HepG2 (cell line): ENCODE results near the gene OR1S1. TPM values are rescaled to one million over a fixed set of nuclear protein-coding genes. Genes with fewer than 3 reads are reported as not detected.

ENCODE experiments used
- CREB1 ChIP-seq, 2 experiments: fragments of 450-650 bp in 1 of 2; IDR thresholded peaks; 2 replicates each; pipeline ENCODE4 v1.6.1; 2016 to 2017; ENCODE audit warnings: control low read depth in 1 of 2, mild to moderate bottlenecking in 1 of 2, missing compliant biosample characterization in 1 of 2, missing genetic modification characterization in 1 of 2
- IKZF4 ChIP-seq: sonication (generic); formaldehyde crosslinking; IDR thresholded peaks from 2 replicates; pipeline ENCODE4 v1.5.1; 2020; ENCODE audit warnings: borderline replicate concordance, mild to moderate bottlenecking, low read depth, missing genetic modification reagents; ENCODE audit errors: not compliant biosample characterization
- JUN ChIP-seq: sonication (generic); formaldehyde crosslinking; IDR thresholded peaks from 2 replicates; pipeline ENCODE4 v1.4.0; 2020; ENCODE audit warnings: mild to moderate bottlenecking, missing genetic modification reagents
- MLLT10 ChIP-seq: sonication (generic); formaldehyde crosslinking; IDR thresholded peaks from 2 replicates; pipeline ENCODE4 v1.4.0; 2020; ENCODE audit warnings: missing genetic modification reagents
- PRPF4 ChIP-seq: fragments of 200-400 bp; formaldehyde crosslinking; IDR thresholded peaks from 2 replicates; pipeline ENCODE4 v1.6.1; 2016; ENCODE audit warnings: low read length, low read depth; ENCODE audit not compliant: poor library complexity, severe bottlenecking
- ZNF17 ChIP-seq: sonication (generic); formaldehyde crosslinking; IDR thresholded peaks from 2 replicates; pipeline ENCODE4 v1.5.0; 2020; ENCODE audit warnings: mild to moderate bottlenecking, missing genetic modification reagents
- polyA plus RNA-seq, 8 experiments: library from polyadenylated mRNA; depleted of rRNA in 3 of 8; stranded (reverse) in 7 of 8; unstranded in 1 of 8; fragments of >200 nt; fragmentation: Illumina TruSeq in 4 of 8; extraction: Trizol in 4 of 8; gene quantifications; 2 replicates each; pipeline versions ENCODE4 v1.2.1 to v1.2.3, GENCODE V29; 2011 to 2016; ENCODE audit warnings: low read depth in 4 of 8, missing spikeins in 1 of 8, mixed read lengths in 1 of 8; ENCODE audit not compliant: insufficient read depth in 1 of 8
- total RNA-seq, 5 experiments: library from RNA; depleted of rRNA; stranded (reverse); fragments of >200 nt; fragmentation: Illumina TruSeq; extraction: Trizol; gene quantifications; 2 replicates each; pipeline ENCODE4 v1.2.3, GENCODE V29; 2016; ENCODE audit warnings: low read depth in 1 of 5
- TF ChIP-seq, protein P1 (sequence below): sonication (generic); formaldehyde crosslinking; IDR thresholded peaks from 2 replicates; pipeline ENCODE4 v1.4.0; 2020; ENCODE audit warnings: missing genetic modification reagents
- TF ChIP-seq, protein P2 (sequence below): sonication (generic); formaldehyde crosslinking; IDR thresholded peaks from 2 replicates; pipeline ENCODE4 v1.4.0; 2020; ENCODE audit warnings: missing genetic modification reagents
- TF ChIP-seq, protein P3 (sequence below), 2 experiments: IDR thresholded peaks; 2 replicates each; pipeline ENCODE4 v1.6.1; 2011 to 2012; ENCODE audit warnings: low read length in 2 of 2, borderline replicate concordance in 1 of 2, low read depth in 1 of 2, mild to moderate bottlenecking in 1 of 2, moderate library complexity in 1 of 2
- TF ChIP-seq, protein P4 (sequence below): sonication (generic); formaldehyde crosslinking; IDR thresholded peaks from 2 replicates; pipeline ENCODE4 v1.8.0; 2022; ENCODE audit warnings: missing genetic modification reagents, mild to moderate bottlenecking, moderate library complexity, borderline replicate concordance
- TF ChIP-seq, protein P5 (sequence below): sonication (generic); formaldehyde crosslinking; IDR thresholded peaks from 2 replicates; pipeline ENCODE4 v1.4.0; 2020; ENCODE audit warnings: missing genetic modification reagents
- TF ChIP-seq, protein P6 (sequence below): sonication (generic); formaldehyde crosslinking; IDR thresholded peaks from 2 replicates; pipeline ENCODE4 v1.4.0; 2020; ENCODE audit warnings: mild to moderate bottlenecking, missing genetic modification reagents, borderline replicate concordance

OR1S1 gene
- total and polyA plus RNA-seq, 2 of the 13 experiments (the other 11 are each of a cell fraction or from before 2014, with no cell fraction given): not detected

DNA sequence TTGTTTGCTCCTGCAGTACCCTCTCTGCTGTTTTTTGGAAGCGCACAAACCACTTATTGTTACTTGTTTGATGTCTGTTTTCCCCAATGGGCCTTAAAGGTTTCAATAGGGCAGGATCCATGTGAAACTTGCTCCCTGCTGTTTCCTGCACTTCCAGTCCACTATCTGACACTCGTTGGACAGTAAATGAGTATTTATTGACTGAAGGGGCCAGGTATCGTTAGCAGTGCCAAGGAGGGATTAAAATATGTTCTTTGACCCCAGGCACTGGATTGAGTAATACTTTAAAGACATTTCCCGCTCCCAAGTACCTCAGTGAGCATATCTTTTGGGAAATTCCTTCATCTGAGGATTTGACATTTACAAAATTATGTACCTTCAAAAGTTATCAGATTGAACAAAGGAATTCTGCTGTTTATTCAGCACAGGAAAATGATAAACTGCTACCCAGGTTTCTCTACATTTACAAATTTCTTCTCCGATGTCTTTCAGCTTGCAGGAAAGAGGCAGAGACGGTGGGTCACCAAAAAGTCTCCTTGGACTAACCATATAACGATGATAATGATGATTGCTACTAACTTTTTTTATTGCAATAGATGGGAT, 46.9 kb upstream of the OR1S1 start (continued):
- TF ChIP-seq, protein P1, sequence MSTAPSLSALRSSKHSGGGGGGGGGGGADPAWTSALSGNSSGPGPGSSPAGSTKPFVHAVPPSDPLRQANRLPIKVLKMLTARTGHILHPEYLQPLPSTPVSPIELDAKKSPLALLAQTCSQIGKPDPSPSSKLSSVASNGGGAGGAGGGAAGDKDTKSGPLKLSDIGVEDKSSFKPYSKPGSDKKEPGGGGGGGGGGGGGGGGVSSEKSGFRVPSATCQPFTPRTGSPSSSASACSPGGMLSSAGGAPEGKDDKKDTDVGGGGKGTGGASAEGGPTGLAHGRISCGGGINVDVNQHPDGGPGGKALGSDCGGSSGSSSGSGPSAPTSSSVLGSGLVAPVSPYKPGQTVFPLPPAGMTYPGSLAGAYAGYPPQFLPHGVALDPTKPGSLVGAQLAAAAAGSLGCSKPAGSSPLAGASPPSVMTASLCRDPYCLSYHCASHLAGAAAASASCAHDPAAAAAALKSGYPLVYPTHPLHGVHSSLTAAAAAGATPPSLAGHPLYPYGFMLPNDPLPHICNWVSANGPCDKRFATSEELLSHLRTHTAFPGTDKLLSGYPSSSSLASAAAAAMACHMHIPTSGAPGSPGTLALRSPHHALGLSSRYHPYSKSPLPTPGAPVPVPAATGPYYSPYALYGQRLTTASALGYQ (CRISPR knock-in tag): peak; percentile 92
- TF ChIP-seq CREB1 (IDR thresholded peaks at IDR 0.05) (no peak), CREB1 (CRISPR knock-in tag; IDR thresholded peaks at IDR 0.05) (peak; percentile 74), IKZF4 (no peak), MLLT10 (no peak), ZNF17 (CRISPR knock-in tag) (no peak), PRPF4 (no peak), JUN (no peak)
- TF ChIP-seq, protein P2, sequence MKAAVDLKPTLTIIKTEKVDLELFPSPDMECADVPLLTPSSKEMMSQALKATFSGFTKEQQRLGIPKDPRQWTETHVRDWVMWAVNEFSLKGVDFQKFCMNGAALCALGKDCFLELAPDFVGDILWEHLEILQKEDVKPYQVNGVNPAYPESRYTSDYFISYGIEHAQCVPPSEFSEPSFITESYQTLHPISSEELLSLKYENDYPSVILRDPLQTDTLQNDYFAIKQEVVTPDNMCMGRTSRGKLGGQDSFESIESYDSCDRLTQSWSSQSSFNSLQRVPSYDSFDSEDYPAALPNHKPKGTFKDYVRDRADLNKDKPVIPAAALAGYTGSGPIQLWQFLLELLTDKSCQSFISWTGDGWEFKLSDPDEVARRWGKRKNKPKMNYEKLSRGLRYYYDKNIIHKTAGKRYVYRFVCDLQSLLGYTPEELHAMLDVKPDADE (CRISPR knock-in tag): no peak
- TF ChIP-seq, protein P3, sequence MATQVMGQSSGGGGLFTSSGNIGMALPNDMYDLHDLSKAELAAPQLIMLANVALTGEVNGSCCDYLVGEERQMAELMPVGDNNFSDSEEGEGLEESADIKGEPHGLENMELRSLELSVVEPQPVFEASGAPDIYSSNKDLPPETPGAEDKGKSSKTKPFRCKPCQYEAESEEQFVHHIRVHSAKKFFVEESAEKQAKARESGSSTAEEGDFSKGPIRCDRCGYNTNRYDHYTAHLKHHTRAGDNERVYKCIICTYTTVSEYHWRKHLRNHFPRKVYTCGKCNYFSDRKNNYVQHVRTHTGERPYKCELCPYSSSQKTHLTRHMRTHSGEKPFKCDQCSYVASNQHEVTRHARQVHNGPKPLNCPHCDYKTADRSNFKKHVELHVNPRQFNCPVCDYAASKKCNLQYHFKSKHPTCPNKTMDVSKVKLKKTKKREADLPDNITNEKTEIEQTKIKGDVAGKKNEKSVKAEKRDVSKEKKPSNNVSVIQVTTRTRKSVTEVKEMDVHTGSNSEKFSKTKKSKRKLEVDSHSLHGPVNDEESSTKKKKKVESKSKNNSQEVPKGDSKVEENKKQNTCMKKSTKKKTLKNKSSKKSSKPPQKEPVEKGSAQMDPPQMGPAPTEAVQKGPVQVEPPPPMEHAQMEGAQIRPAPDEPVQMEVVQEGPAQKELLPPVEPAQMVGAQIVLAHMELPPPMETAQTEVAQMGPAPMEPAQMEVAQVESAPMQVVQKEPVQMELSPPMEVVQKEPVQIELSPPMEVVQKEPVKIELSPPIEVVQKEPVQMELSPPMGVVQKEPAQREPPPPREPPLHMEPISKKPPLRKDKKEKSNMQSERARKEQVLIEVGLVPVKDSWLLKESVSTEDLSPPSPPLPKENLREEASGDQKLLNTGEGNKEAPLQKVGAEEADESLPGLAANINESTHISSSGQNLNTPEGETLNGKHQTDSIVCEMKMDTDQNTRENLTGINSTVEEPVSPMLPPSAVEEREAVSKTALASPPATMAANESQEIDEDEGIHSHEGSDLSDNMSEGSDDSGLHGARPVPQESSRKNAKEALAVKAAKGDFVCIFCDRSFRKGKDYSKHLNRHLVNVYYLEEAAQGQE (IDR thresholded peaks at IDR 0.05; ENCODE audit: borderline replicate concordance in 1 of 2, low read depth in 1 of 2, low read length in 2 of 2): peak in 1 of 2 experiments; percentile 50; a peak in 1 of 4 replicates
- TF ChIP-seq, protein P4, sequence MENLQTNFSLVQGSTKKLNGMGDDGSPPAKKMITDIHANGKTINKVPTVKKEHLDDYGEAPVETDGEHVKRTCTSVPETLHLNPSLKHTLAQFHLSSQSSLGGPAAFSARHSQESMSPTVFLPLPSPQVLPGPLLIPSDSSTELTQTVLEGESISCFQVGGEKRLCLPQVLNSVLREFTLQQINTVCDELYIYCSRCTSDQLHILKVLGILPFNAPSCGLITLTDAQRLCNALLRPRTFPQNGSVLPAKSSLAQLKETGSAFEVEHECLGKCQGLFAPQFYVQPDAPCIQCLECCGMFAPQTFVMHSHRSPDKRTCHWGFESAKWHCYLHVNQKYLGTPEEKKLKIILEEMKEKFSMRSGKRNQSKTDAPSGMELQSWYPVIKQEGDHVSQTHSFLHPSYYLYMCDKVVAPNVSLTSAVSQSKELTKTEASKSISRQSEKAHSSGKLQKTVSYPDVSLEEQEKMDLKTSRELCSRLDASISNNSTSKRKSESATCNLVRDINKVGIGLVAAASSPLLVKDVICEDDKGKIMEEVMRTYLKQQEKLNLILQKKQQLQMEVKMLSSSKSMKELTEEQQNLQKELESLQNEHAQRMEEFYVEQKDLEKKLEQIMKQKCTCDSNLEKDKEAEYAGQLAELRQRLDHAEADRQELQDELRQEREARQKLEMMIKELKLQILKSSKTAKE: peak; percentile 67; the same call in 1 of the 2 replicates
- TF ChIP-seq, protein P5, sequence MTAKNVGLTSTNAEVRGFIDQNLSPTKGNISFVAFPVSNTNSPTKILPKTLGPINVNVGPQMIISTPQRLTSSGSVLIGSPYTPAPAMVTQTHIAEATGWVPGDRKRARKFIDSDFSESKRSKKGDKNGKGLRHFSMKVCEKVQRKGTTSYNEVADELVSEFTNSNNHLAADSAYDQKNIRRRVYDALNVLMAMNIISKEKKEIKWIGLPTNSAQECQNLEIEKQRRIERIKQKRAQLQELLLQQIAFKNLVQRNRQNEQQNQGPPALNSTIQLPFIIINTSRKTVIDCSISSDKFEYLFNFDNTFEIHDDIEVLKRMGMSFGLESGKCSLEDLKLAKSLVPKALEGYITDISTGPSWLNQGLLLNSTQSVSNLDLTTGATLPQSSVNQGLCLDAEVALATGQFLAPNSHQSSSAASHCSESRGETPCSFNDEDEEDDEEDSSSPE: peak; percentile 78
- TF ChIP-seq, protein P6, sequence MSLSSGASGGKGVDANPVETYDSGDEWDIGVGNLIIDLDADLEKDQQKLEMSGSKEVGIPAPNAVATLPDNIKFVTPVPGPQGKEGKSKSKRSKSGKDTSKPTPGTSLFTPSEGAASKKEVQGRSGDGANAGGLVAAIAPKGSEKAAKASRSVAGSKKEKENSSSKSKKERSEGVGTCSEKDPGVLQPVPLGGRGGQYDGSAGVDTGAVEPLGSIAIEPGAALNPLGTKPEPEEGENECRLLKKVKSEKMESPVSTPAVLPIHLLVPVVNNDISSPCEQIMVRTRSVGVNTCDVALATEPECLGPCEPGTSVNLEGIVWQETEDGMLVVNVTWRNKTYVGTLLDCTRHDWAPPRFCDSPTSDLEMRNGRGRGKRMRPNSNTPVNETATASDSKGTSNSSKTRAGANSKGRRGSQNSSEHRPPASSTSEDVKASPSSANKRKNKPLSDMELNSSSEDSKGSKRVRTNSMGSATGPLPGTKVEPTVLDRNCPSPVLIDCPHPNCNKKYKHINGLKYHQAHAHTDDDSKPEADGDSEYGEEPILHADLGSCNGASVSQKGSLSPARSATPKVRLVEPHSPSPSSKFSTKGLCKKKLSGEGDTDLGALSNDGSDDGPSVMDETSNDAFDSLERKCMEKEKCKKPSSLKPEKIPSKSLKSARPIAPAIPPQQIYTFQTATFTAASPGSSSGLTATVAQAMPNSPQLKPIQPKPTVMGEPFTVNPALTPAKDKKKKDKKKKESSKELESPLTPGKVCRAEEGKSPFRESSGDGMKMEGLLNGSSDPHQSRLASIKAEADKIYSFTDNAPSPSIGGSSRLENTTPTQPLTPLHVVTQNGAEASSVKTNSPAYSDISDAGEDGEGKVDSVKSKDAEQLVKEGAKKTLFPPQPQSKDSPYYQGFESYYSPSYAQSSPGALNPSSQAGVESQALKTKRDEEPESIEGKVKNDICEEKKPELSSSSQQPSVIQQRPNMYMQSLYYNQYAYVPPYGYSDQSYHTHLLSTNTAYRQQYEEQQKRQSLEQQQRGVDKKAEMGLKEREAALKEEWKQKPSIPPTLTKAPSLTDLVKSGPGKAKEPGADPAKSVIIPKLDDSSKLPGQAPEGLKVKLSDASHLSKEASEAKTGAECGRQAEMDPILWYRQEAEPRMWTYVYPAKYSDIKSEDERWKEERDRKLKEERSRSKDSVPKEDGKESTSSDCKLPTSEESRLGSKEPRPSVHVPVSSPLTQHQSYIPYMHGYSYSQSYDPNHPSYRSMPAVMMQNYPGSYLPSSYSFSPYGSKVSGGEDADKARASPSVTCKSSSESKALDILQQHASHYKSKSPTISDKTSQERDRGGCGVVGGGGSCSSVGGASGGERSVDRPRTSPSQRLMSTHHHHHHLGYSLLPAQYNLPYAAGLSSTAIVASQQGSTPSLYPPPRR (CRISPR knock-in tag): peak; percentile 93
